Stimulated activated CD4-positive, alpha-beta T cell treated with anti-CD3 and anti-CD28 coated beads, TNF-alpha, amount 100 ng/mL, for 48 hours (primary cell): Measurements from ENCODE around the gene SCN10A.

ENCODE experiments used
- DNase-seq, 3 donors: peaks; one replicate each; pipeline ENCODE4 v3.0.0-alpha.2; 2020; ENCODE audit warnings: low read depth in 3 of 3

The SCN10A gene

GRCh38 chr3:38651153-38651789 lies 164.7 kb downstream of the SCN10A start:
- DNase-seq = peak; percentile 55 to 57 (median 56)

GRCh38 chr3:38650248-38650951 lies 165.6 kb downstream of the SCN10A start:
- DNase-seq = no peak

- peak; percentile 23 to 37 (median 32) for DNase-seq
Observed at GRCh38 chr3:38649500-38650247, 166.3 kb downstream of the SCN10A start, which contains the start of gene SCN5A. SCN5A (minus strand) TSS chr3:38649687; CDS start chr3:38633307, 16,380 bp downstream.

- DNase-seq = no peak
Observed at GRCh38 chr3:38648659-38649499, 167.1 kb downstream of the SCN10A start.

- no peak for DNase-seq
Observed at GRCh38 chr3:38648024-38648658, 167.9 kb downstream of the SCN10A start.

GRCh38 chr3:38647217-38647970 lies 168.6 kb downstream of the SCN10A start:
- DNase-seq = no peak
